ENCODE measurements around the gene C20orf173. TPM values are rescaled to one million over a fixed set of nuclear protein-coding genes. Genes with fewer than 3 reads are reported as not detected.
"Not testable (repeated sequence)": the region's sequence is repeated elsewhere in the genome, so short reads cannot be mapped to it uniquely, and the experiment has no call there.

C20orf173 gene
- total RNA-seq, 4 donors from 2014 or later = not detected

GRCh38 chr20:35527122-35527769 lies 2.2 kb downstream of the C20orf173 start:
- no peak overlapping the region for H3K4me3 ChIP-seq (ENCODE audit: low read depth, poor library complexity, severe bottlenecking)
- TF ChIP-seq CTCF (IDR thresholded peaks at IDR 0.05) = no peak
- TF ChIP-seq POLR2A (IDR thresholded peaks at IDR 0.05) = no peak
- no peak for DNase-seq (ENCODE audit: low spot score in 2 of 2)
- intact Hi-C loops (cut with DNase I; ENCODE audit: low total_unique reads) = no loop called here
- whole genome bisulfite sequencing, 2 donors = 81 to 85% methylated on average over 12 of the region's 12 CpGs

DNA sequence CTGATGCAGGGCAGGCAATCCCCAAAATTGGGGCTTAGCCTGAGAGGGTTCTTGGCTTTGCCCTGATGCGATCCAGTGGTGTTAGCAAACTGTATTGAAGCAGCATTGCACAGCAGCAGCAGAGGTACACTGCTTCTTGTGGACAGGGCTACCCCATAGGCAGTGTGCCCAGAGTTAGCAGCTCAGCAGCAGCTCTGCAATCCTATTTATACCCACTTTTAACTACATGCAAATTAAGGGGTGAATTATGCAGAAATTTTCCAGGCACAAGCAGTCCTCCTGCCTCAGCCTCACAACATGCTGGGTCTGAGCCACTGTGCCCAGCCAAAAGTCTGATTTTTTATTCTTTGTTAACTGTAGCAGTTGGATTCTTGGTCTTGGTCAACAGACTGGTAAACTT lies 3.8 kb downstream of the C20orf173 start:
- TF ChIP-seq CTCF (IDR thresholded peaks at IDR 0.05) (no peak), POLR2A (IDR thresholded peaks at IDR 0.05) (no peak)
- WGBS, 2 donors = 92 to 100% methylated on average over 1 of the region's 1 CpG

GRCh38 chr20:35523298-35523888 lies 6.1 kb downstream of the C20orf173 start:
- H3K4me3 ChIP-seq (ENCODE audit: low read depth, poor library complexity, severe bottlenecking) = no peak overlapping the region
- intact Hi-C loops (cut with DNase I; ENCODE audit: low total_unique reads) = no loop called here

More for the DNA sequence above, 3.8 kb downstream of the C20orf173 start:
- intact Hi-C loops (cut with DNase I; ENCODE audit: low total_unique reads) = no loop called here
- H3K4me3 ChIP-seq (ENCODE audit: low read depth, poor library complexity, severe bottlenecking) = no peak overlapping the region
- no peak for DNase-seq (ENCODE audit: low spot score in 2 of 2)

GRCh38 chr20:35518955-35519354 lies 10.5 kb downstream of the C20orf173 start:
- no peak for DNase-seq (ENCODE audit: low spot score in 2 of 2)
- intact Hi-C loops (cut with DNase I; ENCODE audit: low total_unique reads) = no loop called here
- 83 to 89% methylated on average over 9 of the region's 9 CpGs for WGBS, 2 donors
- TF ChIP-seq CTCF (IDR thresholded peaks at IDR 0.05) (no peak), POLR2A (IDR thresholded peaks at IDR 0.05) (no peak)
- no peak overlapping the region for H3K4me3 ChIP-seq (ENCODE audit: low read depth, poor library complexity, severe bottlenecking)

More at GRCh38 chr20:35523298-35523888, 6.1 kb downstream of the C20orf173 start:
- DNase-seq (ENCODE audit: low spot score in 2 of 2) = no peak
- no peak for TF ChIP-seq POLR2A (IDR thresholded peaks at IDR 0.05)
- no peak for TF ChIP-seq CTCF (IDR thresholded peaks at IDR 0.05)
- 73 to 77% methylated on average over 6 of the region's 6 CpGs for WGBS, 2 donors

- 83 to 92% methylated on average over 5 of the region's 5 CpGs for WGBS, 2 donors
- intact Hi-C loops (cut with DNase I; ENCODE audit: low total_unique reads); H3K4me3 ChIP-seq (ENCODE audit: low read depth, poor library complexity, severe bottlenecking); DNase-seq (ENCODE audit: low spot score in 2 of 2): not testable (repeated sequence)
These were observed 11.7 kb downstream of the C20orf173 start for GRCh38 chr20:35517767-35518166.

DNA sequence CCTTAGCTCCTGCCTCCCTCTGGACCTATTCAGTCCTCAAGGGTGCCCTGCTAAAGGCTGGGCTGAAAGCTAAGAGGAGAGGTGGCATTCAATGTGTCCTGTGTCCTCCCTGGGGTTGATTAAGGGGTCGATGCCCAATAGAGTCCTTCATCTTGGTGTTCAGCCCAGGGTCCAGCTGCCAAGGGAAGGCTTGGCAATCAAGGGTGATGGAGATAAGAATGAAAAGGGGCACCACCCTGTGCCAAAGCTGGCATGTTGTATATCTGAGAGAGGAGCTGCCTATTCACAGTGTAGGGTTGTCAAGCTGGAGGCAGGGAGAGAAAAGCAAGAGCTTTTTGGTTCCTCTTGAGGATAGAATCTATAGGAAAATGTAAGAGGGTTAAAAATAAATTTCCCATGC lies 12.3 kb downstream of the C20orf173 start:
- no peak for DNase-seq (ENCODE audit: low spot score in 2 of 2)
- intact Hi-C loops (cut with DNase I; ENCODE audit: low total_unique reads) = no loop called here
- no peak for TF ChIP-seq POLR2A (IDR thresholded peaks at IDR 0.05)
- no peak for TF ChIP-seq CTCF (IDR thresholded peaks at IDR 0.05)
- 82 to 100% methylated on average over 1 of the region's 1 CpG for WGBS, 2 donors
- no peak overlapping the region for H3K4me3 ChIP-seq (ENCODE audit: low read depth, poor library complexity, severe bottlenecking)

All from lower leg skin (tissue), 4 donors.